ELF-1 (cell line): Measurements from ENCODE around the gene AGBL5.

ENCODE experiments used
- DNase-seq: peaks from one replicate; pipeline ENCODE4 v3.0.0-alpha.2; 2016; ENCODE audit warnings: low read depth, low spot score

The AGBL5 gene

GRCh38 chr2:27077231-27077630, 25.8 kb downstream of the AGBL5 start:
- no peak for DNase-seq

DNA sequence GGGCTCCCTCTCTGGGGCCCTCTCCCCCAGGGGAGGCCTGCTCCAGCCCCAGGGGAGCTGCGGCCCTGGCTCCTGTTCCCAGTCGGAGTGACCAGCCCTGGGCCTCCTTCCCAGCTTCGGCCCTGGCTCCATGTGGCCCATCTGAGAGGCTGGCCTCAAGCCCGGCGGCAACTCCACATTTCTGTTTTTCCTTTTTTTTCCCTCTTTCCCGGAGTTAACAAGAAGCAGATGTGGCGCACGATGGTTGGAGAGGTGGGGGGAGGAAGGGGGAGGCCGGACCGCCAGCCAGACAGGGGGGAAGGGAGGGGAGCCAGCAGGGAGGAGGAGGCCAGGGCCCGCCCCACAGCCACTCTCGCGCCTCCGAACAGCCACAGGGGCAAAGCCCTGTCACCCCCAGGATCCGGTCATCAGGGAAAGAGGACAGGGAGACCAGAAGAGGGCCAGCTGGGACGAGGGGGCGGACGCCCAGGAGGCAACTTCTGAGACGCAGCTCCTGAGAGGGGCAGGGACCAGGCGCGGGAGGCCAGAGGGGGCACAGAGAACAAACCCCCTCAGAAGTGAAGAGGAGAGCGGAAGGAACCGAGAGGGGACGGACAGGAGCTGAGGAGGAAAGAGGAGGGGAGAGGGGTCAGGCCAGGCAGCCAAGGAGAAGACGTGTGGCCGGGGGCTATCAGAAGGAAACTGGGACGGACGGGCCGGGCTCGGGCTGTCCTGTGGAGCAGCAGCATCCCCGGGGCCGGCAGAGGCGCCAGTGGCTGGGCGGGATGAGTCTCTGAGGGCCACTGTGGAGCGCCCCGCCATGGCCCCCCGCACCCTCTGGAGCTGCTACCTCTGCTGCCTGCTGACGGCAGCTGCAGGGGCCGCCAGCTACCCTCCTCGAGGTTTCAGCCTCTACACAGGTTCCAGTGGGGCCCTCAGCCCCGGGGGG, 27.1 kb downstream of the AGBL5 start, which contains the start of gene EMILIN1:
Gene EMILIN1 (plus strand): TSS at position 349 of the 928 bp plus-strand sequence. CDS start 451 bp downstream, at position 800.
- DNase-seq, result no peak

DNA sequence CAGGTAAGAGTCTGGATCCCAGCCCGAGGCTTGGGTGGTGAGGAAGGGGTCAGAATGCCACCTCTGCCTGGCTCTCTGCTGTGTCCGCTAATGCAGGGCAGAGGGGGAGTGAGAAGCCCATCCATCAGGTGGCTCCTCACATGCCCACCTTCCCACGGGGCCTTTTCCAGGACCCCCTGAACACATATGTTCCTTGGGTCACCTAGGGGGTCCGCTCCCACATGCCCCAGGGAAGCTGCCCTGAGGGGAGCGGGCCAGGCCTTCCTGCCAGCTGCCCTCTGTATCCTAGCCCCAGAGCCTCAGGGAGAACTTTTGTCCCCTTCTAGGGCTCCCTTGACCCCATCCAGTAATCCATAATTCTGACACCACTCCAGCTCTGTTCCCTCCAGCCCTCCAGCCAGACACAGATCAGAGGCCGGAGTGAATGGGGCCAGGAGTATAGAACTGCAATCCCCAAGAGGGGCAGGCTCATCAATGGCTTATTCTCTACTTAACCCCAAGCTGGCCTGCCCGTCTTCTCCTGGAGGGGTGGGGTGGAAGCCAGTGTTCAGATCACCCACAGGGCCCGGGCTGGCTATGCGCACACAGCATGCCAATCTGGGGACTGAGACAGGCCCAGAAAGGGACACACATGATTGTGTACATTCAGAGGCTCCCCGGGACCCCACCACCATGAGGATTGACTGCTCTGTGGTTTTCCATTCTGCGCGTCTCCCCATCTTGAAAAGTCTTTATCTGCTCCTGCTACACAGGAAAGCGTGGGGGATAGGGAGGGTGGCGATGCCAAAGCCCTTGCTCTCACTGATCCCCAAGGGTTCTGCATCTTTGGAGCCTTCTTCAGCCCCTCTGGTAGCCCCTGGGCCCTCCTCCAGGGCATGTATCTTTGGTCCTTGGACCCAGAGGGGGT, 28.0 kb downstream of the AGBL5 start:
- no peak for DNase-seq

GRCh38 chr2:27080140-27080469, 28.6 kb downstream of the AGBL5 start:
- no peak for DNase-seq

DNA sequence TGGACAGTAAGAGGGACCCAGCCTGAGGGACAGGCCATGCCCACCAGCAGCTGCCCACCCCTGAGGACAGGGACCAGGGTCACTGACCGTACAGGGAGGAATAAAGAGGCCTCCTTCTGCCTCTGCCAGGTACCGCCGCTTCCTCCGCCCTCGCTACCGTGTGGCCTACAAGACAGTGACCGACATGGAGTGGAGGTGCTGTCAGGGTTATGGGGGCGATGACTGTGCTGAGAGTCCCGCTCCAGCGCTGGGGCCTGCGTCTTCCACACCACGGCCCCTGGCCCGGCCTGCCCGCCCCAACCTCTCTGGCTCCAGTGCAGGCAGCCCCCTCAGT, 29.1 kb downstream of the AGBL5 start:
- DNase-seq, result no peak

DNA sequence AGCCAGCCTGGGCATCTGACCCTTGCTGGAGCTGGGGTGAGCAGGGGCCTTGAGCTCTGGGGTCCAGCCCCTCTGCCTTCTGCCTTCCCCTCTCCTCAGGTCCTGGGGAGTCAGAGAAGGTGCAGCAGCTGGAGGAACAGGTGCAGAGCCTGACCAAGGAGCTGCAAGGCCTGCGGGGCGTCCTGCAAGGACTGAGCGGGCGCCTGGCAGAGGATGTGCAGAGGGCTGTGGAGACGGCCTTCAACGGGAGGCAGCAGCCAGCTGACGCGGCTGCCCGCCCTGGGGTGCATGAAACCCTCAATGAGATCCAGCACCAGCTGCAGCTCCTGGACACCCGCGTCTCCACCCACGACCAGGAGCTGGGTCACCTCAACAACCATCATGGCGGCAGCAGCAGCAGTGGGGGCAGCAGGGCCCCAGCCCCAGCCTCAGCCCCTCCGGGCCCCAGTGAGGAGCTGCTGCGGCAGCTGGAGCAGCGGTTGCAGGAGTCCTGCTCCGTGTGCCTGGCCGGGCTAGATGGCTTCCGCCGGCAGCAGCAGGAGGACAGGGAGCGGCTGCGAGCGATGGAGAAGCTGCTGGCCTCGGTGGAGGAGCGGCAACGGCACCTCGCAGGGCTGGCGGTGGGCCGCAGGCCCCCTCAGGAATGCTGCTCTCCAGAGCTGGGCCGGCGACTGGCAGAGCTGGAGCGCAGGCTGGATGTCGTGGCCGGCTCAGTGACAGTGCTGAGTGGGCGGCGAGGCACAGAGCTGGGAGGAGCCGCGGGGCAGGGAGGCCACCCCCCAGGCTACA, 30.7 kb downstream of the AGBL5 start:
- DNase-seq, result no peak

DNA sequence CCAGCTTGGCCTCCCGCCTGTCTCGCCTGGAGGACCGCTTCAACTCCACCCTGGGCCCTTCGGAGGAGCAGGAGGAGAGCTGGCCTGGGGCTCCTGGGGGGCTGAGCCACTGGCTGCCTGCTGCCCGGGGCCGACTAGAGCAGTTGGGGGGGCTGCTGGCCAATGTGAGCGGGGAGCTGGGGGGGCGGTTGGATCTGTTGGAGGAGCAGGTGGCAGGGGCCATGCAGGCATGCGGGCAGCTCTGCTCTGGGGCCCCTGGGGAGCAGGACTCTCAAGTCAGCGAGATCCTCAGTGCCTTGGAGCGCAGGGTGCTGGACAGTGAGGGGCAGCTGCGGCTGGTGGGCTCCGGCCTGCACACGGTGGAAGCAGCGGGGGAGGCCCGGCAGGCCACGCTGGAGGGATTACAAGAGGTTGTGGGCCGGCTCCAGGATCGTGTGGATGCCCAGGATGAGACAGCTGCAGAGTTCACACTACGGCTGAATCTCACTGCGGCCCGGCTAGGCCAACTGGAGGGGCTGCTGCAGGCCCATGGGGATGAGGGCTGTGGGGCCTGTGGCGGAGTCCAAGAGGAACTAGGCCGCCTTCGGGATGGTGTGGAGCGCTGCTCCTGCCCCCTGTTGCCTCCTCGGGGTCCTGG, 31.4 kb downstream of the AGBL5 start:
- DNase-seq, result no peak

DNA sequence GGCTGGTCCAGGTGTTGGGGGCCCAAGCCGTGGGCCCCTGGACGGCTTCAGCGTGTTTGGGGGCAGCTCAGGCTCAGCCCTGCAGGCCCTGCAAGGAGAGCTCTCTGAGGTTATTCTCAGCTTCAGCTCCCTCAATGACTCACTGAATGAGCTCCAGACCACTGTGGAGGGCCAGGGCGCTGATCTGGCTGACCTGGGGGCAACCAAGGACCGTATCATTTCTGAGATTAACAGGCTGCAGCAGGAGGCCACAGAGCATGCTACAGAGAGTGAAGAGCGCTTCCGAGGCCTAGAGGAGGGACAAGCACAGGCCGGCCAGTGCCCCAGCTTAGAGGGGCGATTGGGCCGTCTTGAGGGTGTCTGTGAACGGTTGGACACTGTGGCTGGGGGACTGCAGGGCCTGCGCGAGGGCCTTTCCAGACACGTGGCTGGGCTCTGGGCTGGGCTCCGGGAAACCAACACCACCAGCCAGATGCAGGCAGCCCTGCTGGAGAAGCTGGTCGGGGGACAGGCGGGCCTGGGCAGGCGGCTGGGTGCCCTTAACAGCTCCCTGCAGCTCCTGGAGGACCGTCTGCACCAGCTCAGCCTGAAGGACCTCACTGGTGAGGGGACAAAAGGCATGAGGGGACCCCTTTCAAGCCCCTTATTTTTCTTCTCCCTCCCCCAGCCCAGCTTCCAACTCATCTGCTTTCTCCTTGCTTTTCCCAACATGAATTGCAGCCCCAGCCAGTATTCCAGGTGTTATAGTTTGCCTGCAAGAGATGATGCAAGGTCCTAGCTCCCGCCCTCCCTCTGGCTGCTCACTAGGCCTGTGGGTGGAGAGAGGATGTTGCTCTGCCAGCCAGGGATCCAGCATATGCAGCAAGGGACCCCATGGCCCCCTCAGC, 32.2 kb downstream of the AGBL5 start:
- DNase-seq, result no peak

DNA sequence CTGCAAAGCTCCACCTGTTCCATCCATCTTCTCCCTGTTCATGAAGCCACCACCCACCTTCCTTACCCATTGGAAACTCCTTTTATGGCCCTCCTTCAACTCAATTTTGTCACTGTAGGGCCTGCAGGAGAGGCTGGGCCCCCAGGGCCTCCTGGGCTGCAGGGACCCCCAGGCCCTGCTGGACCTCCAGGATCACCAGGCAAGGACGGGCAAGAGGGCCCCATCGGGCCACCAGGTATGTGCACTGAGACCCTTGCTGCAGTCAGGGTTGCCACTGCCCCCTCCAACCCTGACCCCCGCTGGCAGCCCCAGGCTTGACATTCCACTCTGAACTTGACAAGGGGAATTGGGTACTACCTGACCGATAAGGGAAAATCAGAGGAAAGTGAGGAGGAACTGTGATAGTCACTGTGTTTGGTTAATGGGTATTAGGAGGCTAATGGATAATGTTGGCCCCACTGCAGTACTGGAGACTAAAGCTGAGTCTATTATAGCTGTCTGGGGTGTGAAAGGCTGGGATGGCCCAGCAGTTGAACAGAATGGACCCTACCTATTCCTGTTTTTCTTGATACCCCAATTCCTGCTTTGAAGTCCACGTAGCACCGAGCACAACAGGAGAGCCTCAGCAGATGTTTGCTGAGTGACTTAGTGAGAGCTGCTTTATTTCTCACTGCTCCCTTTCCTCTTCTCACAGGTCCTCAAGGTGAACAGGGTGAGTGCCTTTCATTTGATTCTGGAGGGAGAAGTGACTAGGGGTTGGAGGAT, 33.0 kb downstream of the AGBL5 start:
- no peak for DNase-seq

- no peak for DNase-seq
These were observed 33.7 kb downstream of the AGBL5 start for GRCh38 chr2:27085062-27085672.

GRCh38 chr2:27085673-27086089, 34.2 kb downstream of the AGBL5 start:
- peak; percentile 78 for DNase-seq

- DNase-seq, result peak; percentile 97
These were observed 34.7 kb downstream of the AGBL5 start for GRCh38 chr2:27086090-27086723.

- DNase-seq, result no peak
These were observed 35.5 kb downstream of the AGBL5 start, which contains the start of gene KHK for GRCh38 chr2:27086724-27087593. TSS of gene KHK (plus strand) at chr2:27086772. CDS start at chr2:27087260, 488 bp downstream.

DNA sequence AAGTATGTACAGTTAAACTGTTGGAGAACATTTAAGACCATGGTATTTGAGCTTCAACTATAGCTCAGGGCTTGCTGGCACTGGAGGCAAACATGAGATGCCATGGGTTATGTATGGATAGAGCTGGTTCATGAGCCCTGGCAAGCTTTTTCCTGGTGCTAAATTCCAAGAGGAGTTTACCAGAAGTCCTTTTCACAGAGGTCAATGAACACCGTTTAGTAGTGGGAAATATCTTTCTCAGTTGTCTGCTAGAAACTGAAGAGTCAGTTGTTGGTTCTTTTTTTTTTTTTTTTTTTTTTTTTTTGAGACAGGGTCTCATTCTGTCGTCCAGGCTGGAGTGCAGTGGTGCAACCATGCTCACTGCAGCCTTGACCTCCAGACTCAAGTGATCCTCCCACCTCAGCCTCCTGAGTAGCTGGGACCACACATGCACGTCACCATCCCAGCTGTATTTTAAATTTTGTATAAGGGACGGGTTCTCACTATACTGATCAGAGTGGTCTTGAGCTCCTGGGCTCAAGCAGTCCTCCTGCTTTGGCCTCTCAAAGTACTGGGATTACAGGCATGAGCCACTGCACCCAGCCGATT, 36.4 kb downstream of the AGBL5 start:
- no peak for DNase-seq

DNA sequence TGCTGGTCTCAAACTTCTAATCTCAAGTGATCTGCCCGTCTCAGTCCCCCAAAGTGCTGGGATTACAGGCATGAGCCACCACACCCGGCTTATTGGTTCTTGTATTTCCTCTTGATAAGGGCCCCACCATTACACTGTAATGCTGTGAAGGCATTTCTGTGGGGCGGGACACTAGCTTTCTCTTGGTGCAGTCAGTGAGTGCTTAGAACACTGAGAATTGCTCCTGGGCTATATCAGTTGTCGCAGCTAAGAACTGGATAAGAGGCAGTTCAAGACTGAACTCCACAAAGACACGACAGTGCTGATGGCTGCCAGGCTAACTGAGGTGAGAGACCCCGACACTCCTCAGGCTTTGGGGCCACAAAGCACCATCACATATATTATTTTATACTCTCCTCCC, 37.2 kb downstream of the AGBL5 start:
- no peak for DNase-seq

DNA sequence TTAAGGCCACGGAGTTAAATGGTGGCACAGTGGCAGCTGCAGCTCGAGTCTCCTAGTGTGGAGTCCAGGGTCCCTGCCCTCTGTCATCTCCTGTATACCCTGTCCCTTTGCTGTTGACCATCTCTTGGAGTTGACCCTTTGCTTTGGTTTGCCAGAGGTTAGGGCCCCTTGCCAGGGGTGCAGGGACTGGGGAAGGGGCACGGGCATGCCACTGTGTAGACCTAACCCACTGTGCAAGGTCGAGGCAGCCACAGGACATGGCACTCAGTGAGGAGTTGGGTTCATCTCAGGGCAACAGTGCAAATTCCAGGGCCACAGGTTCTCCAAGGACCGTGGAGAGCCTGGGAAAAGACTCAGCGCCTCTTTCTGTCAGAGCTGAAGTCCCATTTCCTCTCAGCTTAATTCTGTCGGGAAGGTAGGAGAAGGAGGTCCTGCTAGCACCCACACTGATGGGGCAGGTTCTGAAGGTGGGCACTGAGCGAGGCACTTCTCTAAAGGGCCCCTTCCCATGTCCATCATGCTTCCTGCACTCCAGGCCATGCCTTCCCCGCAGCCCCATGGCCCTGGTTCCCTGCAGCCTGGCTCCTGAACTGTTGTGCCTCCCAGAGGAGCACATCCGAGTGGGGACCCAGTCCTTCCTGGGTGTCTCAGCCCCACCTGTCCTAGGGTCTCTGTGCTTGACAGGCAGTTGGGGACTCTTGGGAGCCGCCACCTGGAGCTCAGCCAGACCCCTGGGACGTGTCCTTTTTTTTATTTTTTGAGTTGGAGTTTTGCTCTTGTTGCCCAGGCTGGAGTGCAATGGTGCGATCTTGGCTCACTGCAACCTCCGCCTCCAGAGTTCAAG, 37.9 kb downstream of the AGBL5 start:
- DNase-seq, result no peak
